HL-60/S4 treated with retinoic acid at 250 ng/mL for 4 days and 3 days (cell line): ENCODE data around the gene ZFP36.

Source experiments
- in situ Hi-C: fragments of 300-500 bp; cut with MboI; formaldehyde crosslinking; loops from 2 replicates; pipeline ENCODE4 v1.7.0; 2022; ENCODE audit warnings: low sequenced_read_pairs

The ZFP36 gene

GRCh38 chr19:39384839-39385568 is 21.6 kb upstream of the ZFP36 start:
- in situ Hi-C loops, result no loop called here

DNA sequence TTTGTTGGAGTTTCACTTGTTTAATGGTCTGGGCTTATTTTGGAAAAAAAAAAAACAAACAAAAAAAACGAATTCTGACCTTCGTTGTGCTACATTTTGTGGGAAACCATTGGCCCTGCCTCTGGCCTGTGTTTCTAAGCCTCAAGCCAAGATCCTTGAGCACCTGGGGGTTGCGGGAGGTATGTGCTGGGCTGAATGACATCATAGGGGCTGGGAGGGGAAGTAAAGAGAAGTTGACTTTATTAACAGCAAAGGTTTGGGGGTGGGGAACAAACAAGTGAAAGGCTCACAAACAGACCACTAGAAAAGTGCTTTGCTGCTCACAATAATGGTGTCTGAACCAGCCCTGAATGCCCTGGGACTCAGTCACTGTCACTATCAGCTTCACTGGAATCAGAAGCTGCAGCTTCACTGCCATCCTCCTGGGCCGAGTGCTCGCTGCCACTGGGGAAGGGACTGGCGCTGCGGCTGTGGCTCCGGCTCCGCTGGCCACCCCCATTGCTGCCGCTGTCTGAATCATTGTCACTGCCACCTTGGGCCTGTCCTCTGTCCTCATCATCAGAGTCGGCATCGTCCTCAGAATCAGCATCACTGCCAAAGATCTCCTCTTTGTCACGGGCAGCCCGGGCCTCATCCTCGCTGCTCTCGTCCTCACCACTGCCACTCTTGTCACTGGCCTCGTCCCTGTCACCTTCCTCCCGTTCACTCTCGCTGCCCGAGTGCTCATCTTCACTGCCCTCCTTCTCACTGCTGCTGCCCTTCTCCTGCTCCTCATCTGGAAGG is 20.8 kb upstream of the ZFP36 start:
- in situ Hi-C loops, result no loop called here

GRCh38 chr19:39386557-39386956 is 20.1 kb upstream of the ZFP36 start:
- in situ Hi-C loops, result no loop called here

- in situ Hi-C loops, result no loop called here
Observed at GRCh38 chr19:39388657-39389056, 18.0 kb upstream of the ZFP36 start.

- in situ Hi-C loops, result no loop called here
Observed at GRCh38 chr19:39389631-39390414, 16.8 kb upstream of the ZFP36 start.

GRCh38 chr19:39390451-39390750 is 16.2 kb upstream of the ZFP36 start:
- in situ Hi-C loops, result no loop called here

- in situ Hi-C loops, result no loop called here
Observed at GRCh38 chr19:39390751-39391437, 15.8 kb upstream of the ZFP36 start, which contains the start of the genes MED29 and PAF1. Gene MED29 (plus strand): TSS chr19:39391378. CDS start chr19:39391423, 45 bp downstream. Gene PAF1 (minus strand): TSS chr19:39391106. CDS start chr19:39390864, 242 bp downstream.

DNA sequence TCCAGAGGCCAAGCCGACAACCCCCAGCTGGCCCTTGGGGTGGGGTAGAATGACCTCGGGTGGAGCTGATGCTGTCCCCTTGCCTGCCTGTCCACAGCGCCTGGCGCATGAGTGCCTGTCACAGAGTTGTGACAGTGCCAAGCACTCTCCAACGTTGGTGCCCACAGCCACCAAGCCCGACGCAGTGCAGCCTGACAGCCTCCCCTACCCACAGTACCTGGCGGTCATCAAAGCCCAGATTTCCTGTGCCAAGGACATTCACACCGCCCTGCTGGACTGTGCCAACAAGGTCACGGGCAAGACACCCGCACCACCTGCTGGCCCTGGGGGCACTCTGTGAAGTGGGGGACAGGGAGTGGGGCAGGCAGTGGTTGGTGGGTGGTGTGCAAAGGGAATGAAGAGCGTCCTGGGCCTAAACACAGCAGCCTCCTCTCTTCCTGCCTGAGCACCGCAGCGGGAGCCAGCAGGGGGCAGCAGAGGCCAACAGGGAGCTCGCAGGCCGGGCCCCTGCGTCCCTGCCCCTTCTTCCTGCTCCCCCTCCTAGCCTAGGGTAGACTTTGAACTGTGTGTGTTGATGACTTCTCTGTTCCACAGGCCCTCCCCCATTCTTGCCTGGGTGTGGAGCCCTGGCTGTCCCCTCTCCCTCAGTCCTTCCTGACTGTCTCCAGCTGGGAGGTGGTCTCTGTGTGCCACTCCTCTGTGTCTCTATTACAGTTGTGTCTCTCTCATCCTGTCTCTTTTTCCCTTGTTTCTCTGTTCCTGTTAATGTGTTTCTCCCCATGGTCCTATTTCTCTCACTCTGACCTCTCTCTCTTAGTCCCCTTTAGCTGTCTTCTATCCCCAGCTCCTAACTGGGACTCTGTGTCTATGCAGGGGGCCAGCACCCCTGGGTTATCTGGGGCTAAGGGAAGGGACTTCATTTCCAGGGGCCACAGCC is 9.0 kb upstream of the ZFP36 start:
- in situ Hi-C loops, result no loop called here

GRCh38 chr19:39398297-39398864 is 8.3 kb upstream of the ZFP36 start:
- in situ Hi-C loops, result no loop called here

DNA sequence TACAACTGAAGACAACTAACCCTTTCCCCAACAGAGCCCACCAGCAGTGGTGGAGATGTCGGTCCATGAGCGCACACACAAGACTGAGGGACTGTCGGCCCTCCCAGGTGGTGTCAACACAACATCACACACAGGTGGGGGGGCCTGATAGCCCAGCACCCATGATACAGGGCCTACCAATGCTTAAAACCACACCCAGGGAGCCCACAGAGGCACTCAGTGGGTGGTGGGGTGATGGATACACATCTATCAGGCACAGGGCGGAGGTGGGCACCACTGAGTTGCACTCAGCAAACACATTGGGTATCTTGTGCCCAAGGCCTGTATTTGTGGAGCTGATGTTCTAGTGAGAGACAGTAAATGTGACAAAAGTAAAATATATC is 7.0 kb upstream of the ZFP36 start:
- in situ Hi-C loops, result no loop called here

DNA sequence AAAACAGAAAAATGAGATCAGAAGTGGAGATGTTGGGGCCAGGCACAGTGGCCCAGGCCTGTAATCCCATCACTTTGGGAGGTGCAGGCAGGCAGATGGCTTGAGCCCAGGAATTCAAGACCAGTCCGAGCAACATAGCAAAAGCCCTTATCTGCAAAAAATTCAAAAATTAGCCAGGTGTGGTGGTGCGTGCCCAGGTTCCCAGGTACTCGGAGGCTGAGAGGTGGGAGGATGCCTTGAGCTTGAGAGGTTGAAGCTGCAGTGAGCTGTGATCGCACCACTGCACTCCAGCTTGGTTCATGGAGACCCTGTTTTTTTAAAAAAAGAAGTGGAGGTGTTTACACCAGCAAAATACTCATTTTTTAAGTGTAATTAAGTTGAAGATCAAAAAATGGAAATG is 6.6 kb upstream of the ZFP36 start:
- in situ Hi-C loops, result no loop called here

- in situ Hi-C loops, result no loop called here
Observed at GRCh38 chr19:39401070-39401548, 5.5 kb upstream of the ZFP36 start.

DNA sequence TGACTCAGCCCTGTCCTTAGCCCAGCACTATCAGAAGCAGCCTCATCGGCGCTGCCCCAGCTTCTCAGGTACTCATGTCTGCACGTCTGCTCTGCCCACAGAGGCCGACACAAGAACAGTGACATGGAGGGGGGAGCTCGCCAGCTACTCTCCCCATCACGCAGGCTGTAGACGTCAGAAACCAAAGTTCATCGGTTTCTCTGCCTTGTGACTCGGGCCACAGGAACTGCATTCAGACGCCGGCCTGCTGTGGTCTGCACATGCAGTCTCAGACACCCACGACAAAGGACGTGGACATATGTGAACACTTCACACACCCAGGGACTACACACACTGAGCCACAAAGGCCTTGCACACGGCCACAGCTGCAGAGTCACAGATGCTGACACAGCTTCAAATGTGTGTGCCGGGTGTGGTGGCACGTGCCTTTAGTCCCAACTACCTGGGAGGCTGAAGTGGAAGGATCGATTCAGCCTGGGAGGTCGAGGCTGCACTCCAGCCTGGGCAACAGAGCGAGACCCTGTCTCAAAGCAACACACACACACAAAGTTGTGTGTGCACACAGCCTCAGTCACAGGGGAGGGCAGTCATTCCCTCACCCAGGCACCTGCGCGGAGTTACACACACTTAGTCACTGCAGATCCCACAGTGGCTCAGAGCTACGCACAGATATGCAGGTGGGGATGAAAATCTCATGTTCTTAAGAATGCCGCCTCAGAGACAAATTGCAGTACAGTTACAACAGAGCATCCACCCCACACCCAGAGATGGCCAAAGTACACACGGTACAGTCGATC is 4.9 kb upstream of the ZFP36 start:
- in situ Hi-C loops, result no loop called here

DNA sequence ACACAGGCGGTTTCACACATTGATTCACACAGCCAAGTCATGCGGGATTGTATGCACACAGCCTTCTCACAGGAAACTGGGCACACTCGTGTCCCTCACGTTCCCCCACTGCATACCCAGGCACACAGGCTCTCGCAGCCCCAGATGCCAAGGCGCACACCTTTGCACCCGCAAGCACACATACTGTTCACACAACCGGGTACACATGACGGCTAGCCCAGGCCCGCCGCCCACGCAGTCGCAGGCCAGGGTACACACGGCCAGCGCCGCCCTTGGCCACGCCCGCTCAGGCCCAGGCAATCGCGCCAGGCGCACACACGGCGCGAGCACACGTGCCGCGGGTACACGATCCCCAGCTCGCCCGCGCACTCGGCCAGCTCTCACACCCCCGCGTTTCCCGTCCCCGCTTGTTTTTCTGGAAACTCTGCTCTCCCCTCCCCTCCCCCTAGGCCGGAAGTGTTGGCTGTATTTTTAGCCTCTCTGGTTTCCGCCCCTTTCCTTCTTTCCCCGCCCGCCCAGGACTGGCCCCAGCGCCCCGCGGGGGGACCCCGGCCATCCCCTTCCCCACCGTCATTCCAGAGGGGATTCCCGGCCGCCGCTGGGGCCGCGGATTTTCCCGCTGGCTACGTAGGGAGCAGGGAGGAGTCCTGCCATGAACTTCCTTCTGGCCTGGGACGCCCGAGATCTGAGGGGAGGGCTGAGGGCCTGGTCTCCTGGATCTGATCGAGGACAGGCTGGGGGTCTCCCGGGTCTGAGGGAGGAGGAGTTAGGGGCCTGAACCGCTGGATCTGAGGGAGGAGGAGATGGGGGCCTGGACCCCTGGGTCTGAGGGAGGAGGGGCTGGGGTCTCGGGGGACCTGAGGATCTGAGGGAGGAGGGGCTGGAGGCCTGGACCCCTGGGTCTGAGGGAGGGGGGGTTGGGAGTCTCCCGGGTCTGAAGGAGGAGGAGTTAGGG is 4.0 kb upstream of the ZFP36 start:
- in situ Hi-C loops, result no loop called here

DNA sequence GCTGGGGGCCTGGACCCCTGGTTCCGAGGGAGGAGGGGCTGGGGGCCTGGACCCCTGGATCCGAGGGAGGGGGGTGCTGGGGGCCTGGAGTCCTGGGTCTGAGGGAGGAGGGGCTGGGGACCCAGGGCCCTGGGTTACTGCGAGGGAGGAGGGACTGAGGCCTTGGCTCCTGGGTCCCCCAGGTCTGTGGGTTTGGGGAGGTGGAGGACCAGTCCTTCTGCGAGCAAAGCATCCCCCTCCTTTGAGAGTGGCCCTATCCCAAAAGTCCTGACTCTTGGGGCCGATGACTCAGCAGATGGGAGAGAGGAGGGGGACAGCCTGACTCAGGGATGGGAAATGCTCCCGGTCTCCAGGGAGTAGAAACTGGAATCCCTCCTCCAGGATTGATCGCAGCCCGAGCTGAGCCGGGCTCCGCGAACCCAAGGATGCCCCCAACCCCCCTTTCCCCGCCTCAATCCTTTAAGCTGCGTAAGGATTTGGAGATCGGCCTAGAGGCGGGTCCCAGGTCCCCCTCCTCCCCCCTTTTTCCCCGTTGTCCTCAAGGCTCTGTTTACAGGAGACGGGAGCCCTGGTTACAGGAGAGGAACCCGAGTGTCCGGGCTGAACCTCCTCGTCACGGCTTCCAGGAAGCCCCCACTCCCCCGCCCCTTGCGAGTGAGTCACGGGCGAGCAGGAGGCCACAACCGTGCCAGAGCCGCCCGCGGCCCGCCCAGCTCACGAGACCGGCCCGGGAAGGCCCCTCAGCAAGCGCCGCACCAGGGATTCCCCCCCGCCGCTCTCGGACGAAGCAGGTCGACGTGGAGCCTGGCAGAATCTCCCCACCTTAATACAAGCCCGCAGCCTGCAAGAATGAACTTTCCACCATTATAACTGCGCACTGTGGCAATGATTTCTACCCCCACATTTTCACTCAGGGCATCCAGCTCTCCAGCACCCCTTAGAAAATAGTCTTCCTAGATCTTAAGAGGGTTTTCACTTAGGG is 3.0 kb upstream of the ZFP36 start:
- in situ Hi-C loops, result no loop called here

DNA sequence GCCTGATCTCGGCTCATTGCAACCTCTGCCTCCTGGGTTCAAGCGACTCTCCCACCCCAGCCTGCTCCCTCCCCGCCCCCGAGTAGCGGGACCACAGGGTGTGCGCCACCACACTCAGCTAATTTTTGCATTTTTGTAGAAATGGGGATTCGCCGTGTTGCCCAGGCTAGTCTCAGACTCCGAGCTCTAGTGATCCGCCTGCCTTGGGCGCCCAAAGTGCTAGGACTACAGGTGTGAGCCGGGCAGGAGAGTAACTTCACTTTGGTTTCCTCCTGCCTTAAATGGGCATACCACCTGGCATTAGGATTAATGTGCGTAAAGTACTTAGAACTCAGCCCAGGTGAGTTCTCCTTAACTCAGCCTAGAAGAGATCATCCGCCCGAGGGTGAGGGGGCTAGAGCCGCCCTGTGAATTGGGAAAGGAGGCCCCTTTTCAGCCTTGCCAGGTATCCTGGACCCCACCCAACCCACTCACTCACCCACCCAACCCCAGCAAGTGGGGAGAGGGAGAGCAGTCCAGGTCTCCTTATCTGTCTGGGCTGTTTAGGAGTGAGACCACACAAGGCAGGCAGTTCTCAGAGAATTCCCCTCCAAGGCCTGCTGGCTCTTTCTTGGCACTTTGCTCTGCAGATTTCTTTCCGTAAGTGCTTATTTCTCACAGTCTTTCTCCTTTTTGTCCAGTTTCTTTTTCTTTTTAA is 1.2 kb upstream of the ZFP36 start:
- in situ Hi-C loops, result no loop called here
